PFSK-1 (cell line): Measurements from ENCODE around the gene VWF.

Experiments
- FOXP2 ChIP-seq: optimal IDR thresholded peaks from 2 replicates; pipeline ENCODE3; 2011; ENCODE audit warnings: borderline replicate concordance, control low read depth, inconsistent platforms; ENCODE audit not compliant: insufficient read depth; ENCODE audit errors: extremely low read length, extremely low read depth
- POLR2AphosphoS5 ChIP-seq: IDR thresholded peaks from 2 replicates; pipeline ENCODE4 v1.6.1; 2012; ENCODE audit warnings: low read depth, mild to moderate bottlenecking, control low read depth, low read length, moderate library complexity
- REST ChIP-seq, 2 experiments: IDR thresholded peaks; 2 replicates each; pipeline versions ENCODE4 v1.6.1 to v1.8.0; 2011 to 2012; ENCODE audit warnings: low read depth in 2 of 2, low read length in 2 of 2, control low read depth in 1 of 2, inconsistent platforms in 1 of 2, mild to moderate bottlenecking in 1 of 2, moderate library complexity in 1 of 2; ENCODE audit not compliant: insufficient read depth in 1 of 2
- SIN3A ChIP-seq: IDR thresholded peaks from 2 replicates; pipeline ENCODE4 v1.6.1; 2012; ENCODE audit warnings: mild to moderate bottlenecking, low read length, moderate library complexity, borderline replicate concordance; ENCODE audit not compliant: insufficient read depth
- TAF1 ChIP-seq: IDR thresholded peaks from 2 replicates; pipeline ENCODE4 v1.6.1; 2012; ENCODE audit warnings: low read length, control low read depth, borderline replicate concordance; ENCODE audit not compliant: insufficient read depth

The VWF gene

GRCh38 chr12:5899675-5900074, 224.8 kb downstream of the VWF start:
- TF ChIP-seq SIN3A (no peak), POLR2AphosphoS5 (no peak), TAF1 (no peak), FOXP2 (no peak), REST (IDR thresholded peaks at IDR 0.05; ENCODE audit: insufficient read depth in 1 of 2, low read depth in 2 of 2, low read length in 2 of 2) (no peak)

- TF ChIP-seq POLR2AphosphoS5 = no peak
- no peak for TF ChIP-seq FOXP2
- TF ChIP-seq TAF1 = no peak
- TF ChIP-seq SIN3A = no peak
- no peak for TF ChIP-seq REST (IDR thresholded peaks at IDR 0.05; ENCODE audit: insufficient read depth in 1 of 2, low read depth in 2 of 2, low read length in 2 of 2)
Observed at GRCh38 chr12:5898874-5899273, 225.6 kb downstream of the VWF start.
